SK-N-SH (cell line): ENCODE results near the gene KIF20B.

Experiments
- CTCF ChIP-seq: fragments of 200-600 bp; sonication (generic); IDR thresholded peaks from 2 replicates; pipeline ENCODE4 v1.6.1; 2017; ENCODE audit warnings: antibody characterized with exemption, mild to moderate bottlenecking, moderate library complexity
- EP300 ChIP-seq, 2 experiments: IDR thresholded peaks; 2 replicates each; pipeline versions ENCODE4 v1.4.0 to v1.6.1; 2012; ENCODE audit warnings: borderline replicate concordance in 1 of 2, low read depth in 1 of 2, low read length in 1 of 2
- EZH2phosphoT487 ChIP-seq: fragments of 200-600 bp; sonication (generic); IDR thresholded peaks from 2 replicates; pipeline ENCODE4 v1.6.1; 2017; ENCODE audit warnings: low read depth, mixed run types, mild to moderate bottlenecking, antibody characterized with exemption, moderate library complexity, borderline replicate concordance
- FOXJ3 ChIP-seq: sonication (generic); formaldehyde crosslinking; IDR thresholded peaks from 2 replicates; pipeline ENCODE4 v1.5.1; 2020; ENCODE audit warnings: mild to moderate bottlenecking, missing genetic modification reagents
- POLR2AphosphoS5 ChIP-seq: IDR thresholded peaks from 2 replicates; pipeline ENCODE4 v1.6.1; 2012; ENCODE audit warnings: low read depth, low read length
- SIN3A ChIP-seq: IDR thresholded peaks from 2 replicates; pipeline ENCODE4 v1.6.1; 2012; ENCODE audit warnings: low read depth, mild to moderate bottlenecking, low read length, moderate library complexity, borderline replicate concordance
- SMC3 ChIP-seq: IDR thresholded peaks from 2 replicates; pipeline ENCODE4 v1.6.1; 2012; ENCODE audit warnings: low read depth, low read length, improper control_type of control experiment
- USF1 ChIP-seq: IDR thresholded peaks from 2 replicates; pipeline ENCODE4 v1.4.0; 2012; ENCODE audit warnings: low read depth, borderline replicate concordance

- TF ChIP-seq SIN3A = no peak
- no peak for TF ChIP-seq SMC3
- TF ChIP-seq CTCF = no peak
- TF ChIP-seq FOXJ3 (CRISPR knock-in tag) = no peak
- no peak for TF ChIP-seq USF1
- no peak for TF ChIP-seq POLR2AphosphoS5
- TF ChIP-seq EZH2phosphoT487 = no peak
- TF ChIP-seq EP300 (IDR thresholded peaks at IDR 0.05; ENCODE audit: borderline replicate concordance in 1 of 2, low read depth in 1 of 2, low read length in 1 of 2) = no peak
Observed at GRCh38 chr10:89773081-89773480, 71.7 kb downstream of the KIF20B start.
